ENCODE measurements around the gene STK32B. TPM values are rescaled to one million over a fixed set of nuclear protein-coding genes. Genes with fewer than 3 reads are reported as not detected.
A peak's percentile ranks its signal among the peaks of the same experiment; 100 is the strongest.

The STK32B gene
- total RNA-seq, 1 donor from 2014 or later = 46.9 TPM

DNA sequence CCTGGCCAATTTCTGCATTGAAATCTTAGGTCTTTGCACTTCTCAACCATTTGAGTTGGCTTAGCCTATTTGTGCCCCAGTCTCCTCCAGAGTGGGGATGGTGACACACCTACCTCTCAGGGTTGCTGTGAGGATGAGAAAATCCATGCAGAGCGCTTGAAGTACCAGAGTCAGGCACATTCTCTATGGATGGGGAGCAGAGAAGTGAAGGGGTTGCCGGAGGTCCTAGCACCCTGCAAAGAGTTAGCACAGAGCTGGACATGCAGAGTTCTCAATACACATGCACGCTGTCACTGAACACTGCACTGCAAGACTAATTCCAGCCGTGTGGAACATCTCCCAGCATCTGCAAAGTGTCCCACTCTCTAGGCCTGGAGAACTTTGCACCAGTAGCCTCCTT lies 2.6 kb upstream of the STK32B start:
- no peaks in the 10 kb centered on the region for H3K27me3 Mint-ChIP-seq (ENCODE audit: unreplicated experiment)
- peaks cover 39% of the 10 kb centered on the region for H3K4me1 Mint-ChIP-seq (ENCODE audit: unreplicated experiment)
- no peaks in the 10 kb centered on the region for H3K36me3 Mint-ChIP-seq (ENCODE audit: unreplicated experiment)
- H3K4me3 Mint-ChIP-seq (ENCODE audit: unreplicated experiment) = no peak overlapping the region
- H3K9me3 Mint-ChIP-seq (ENCODE audit: unreplicated experiment) = no peaks in the 10 kb centered on the region
- no peak for DNase-seq (ENCODE audit: extremely low spot score, unreplicated experiment)
- H3K27ac Mint-ChIP-seq (ENCODE audit: unreplicated experiment) = no peak overlapping the region
- TF ChIP-seq, protein P1, sequence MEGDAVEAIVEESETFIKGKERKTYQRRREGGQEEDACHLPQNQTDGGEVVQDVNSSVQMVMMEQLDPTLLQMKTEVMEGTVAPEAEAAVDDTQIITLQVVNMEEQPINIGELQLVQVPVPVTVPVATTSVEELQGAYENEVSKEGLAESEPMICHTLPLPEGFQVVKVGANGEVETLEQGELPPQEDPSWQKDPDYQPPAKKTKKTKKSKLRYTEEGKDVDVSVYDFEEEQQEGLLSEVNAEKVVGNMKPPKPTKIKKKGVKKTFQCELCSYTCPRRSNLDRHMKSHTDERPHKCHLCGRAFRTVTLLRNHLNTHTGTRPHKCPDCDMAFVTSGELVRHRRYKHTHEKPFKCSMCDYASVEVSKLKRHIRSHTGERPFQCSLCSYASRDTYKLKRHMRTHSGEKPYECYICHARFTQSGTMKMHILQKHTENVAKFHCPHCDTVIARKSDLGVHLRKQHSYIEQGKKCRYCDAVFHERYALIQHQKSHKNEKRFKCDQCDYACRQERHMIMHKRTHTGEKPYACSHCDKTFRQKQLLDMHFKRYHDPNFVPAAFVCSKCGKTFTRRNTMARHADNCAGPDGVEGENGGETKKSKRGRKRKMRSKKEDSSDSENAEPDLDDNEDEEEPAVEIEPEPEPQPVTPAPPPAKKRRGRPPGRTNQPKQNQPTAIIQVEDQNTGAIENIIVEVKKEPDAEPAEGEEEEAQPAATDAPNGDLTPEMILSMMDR (IDR thresholded peaks at IDR 0.05) = no peak

DNA sequence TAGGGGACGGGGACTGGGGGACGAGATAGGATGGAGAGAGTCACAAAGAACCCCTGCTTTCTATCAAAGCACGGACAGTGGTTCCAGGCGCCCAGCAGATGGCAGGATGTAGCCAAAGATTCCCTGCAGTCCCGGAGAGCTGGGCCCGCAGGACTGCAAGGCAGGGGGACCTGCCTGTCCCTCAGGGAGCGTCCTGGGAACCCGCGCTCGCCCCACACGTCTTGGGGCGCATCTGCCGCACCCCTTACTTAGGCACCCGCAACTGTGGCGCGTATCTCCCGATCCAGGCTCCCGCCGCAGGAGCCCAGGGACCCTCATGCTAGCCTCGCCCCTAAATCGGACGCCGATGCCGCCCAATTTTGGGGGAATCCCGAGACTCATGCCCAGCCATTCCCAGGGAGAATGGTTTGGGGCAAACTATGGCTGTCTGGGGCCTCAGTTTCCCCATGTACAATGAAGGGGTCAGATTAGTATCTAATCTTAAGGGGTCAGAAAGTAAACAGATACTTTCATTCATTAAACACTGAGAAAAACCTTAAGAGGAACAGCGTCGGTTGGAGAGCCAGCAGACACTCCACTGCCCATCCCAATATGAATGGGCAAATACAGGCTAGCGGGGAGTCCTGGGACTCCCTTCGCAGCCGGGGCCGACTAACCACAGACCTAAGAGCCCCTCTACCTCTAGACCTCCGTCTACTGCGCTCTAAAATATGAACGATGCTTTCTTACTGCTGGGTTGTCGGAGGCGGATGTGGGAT lies 581 bp upstream of the STK32B start:
- peak overlapping the region; percentile 91 for H3K27ac Mint-ChIP-seq (ENCODE audit: unreplicated experiment)
- peak; percentile 92 for DNase-seq (ENCODE audit: extremely low spot score, unreplicated experiment)
- peaks cover 36% of the 10 kb centered on the region for H3K4me1 Mint-ChIP-seq (ENCODE audit: unreplicated experiment)
- H3K9me3 Mint-ChIP-seq (ENCODE audit: unreplicated experiment) = no peaks in the 10 kb centered on the region
- no peaks in the 10 kb centered on the region for H3K27me3 Mint-ChIP-seq (ENCODE audit: unreplicated experiment)
- H3K4me3 Mint-ChIP-seq (ENCODE audit: unreplicated experiment) = peak overlapping the region; percentile 94
- TF ChIP-seq, protein P1 (IDR thresholded peaks at IDR 0.05) = peak; percentile 91
- no peaks in the 10 kb centered on the region for H3K36me3 Mint-ChIP-seq (ENCODE audit: unreplicated experiment)

DNA sequence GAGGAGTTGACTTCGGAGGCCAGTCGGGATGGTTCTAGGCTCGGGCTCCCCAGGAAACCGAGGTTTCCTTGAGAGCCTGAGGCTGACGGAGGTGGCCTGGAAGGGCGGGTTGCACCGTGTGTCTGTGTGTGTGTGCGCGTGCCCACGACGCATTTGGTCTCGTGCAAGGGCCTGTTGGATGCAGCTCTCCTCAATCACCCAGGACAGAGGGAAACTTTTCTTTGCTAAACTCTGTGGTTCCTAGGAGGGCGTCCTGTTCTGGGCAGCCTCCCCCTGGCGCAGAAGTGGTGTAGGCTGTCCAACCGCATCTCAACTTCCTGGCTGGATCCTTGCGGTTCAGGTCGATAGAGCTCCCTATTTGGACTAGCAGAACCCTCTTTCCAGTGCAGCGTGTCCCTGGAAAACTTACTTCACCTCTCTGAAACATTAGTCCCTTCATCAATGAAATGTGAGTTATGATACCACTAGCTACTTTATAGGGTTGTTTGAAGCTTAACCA lies 973 bp downstream of the STK32B start:
- no peaks in the 10 kb centered on the region for H3K27me3 Mint-ChIP-seq (ENCODE audit: unreplicated experiment)
- no peaks in the 10 kb centered on the region for H3K9me3 Mint-ChIP-seq (ENCODE audit: unreplicated experiment)
- H3K4me3 Mint-ChIP-seq (ENCODE audit: unreplicated experiment) = peak overlapping the region; percentile 94
- peaks cover 5% of the 10 kb centered on the region for H3K36me3 Mint-ChIP-seq (ENCODE audit: unreplicated experiment)
- peak; percentile 79 for DNase-seq (ENCODE audit: extremely low spot score, unreplicated experiment)
- H3K27ac Mint-ChIP-seq (ENCODE audit: unreplicated experiment) = peak overlapping the region; percentile 85
- H3K4me1 Mint-ChIP-seq (ENCODE audit: unreplicated experiment) = peaks cover 35% of the 10 kb centered on the region
- TF ChIP-seq, protein P1 (IDR thresholded peaks at IDR 0.05) = no peak

DNA sequence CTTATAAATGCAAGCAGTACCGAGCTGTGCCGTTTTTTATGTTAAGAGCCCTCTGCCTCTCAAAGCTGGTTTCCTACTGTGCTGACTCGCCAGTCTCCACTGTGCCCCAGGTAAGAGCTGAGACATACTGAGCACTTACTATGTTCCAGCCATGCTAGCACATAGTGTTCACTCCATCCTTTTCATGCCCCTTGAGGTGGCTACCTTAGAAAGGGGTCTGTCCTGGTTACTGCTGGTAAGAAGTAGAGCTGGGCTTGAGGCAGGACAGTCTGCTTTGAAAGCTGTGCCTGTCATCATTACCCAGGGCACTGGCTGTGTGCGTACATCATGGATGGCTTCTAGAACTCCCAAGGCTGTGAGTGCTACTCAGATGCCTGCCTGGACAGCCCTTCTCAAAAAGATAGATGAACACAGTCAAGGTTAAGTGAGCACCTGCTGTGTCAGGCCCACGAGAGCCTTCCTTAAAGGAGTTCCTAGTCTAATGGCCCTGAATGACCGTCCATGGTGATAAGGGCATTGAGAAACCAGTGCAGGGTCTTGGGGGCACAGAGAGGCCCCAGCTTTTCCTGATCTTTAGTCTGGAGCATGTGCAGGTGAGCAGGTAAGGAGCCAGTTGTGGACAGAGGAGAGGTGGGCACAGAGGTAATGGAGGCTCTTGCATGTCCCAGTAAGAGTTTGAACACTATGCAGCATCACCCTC lies 1.6 kb downstream of the STK32B start:
- H3K4me3 Mint-ChIP-seq (ENCODE audit: unreplicated experiment) = peak overlapping the region; percentile 94

More for the DNA sequence above, 1.6 kb downstream of the STK32B start:
- H3K4me1 Mint-ChIP-seq (ENCODE audit: unreplicated experiment) = peaks cover 35% of the 10 kb centered on the region
- TF ChIP-seq, protein P1 (IDR thresholded peaks at IDR 0.05) = no peak
- DNase-seq (ENCODE audit: extremely low spot score, unreplicated experiment) = peak; percentile 60
- H3K27ac Mint-ChIP-seq (ENCODE audit: unreplicated experiment) = peak overlapping the region; percentile 85
- no peaks in the 10 kb centered on the region for H3K9me3 Mint-ChIP-seq (ENCODE audit: unreplicated experiment)
- H3K27me3 Mint-ChIP-seq (ENCODE audit: unreplicated experiment) = no peaks in the 10 kb centered on the region
- H3K36me3 Mint-ChIP-seq (ENCODE audit: unreplicated experiment) = peaks cover 5% of the 10 kb centered on the region
